ENCODE measurements around the gene RNH1. TPM values are rescaled to one million over a fixed set of nuclear protein-coding genes. Genes with fewer than 3 reads are reported as not detected.

Gene RNH1
- total RNA-seq, 4 donors from 2014 or later = 151 to 309 (median 198) TPM

- intact Hi-C loops (cut with DNase I; ENCODE audit: low total_unique reads) (no loop called here), in situ Hi-C loops (cut with MboI; ENCODE audit: low pct_ligation_motif_present in 1 of 4, low pct_unique_long_range_greater_than_20kb in 1 of 4, low sequenced_read_pairs in 3 of 4) (no loop called here)
- TF ChIP-seq CTCF (IDR thresholded peaks at IDR 0.05) = no peak
- no peak for TF ChIP-seq EP300 (IDR thresholded peaks at IDR 0.05; ENCODE audit: low read depth)
- TF ChIP-seq POLR2A (IDR thresholded peaks at IDR 0.05) = no peak
- no peak for TF ChIP-seq POLR2AphosphoS5 (IDR thresholded peaks at IDR 0.05)
- WGBS, 2 donors (ENCODE audit: low coverage in 1 of 2) = 52 to 100% methylated on average over 1 to 11 of the region's 11 CpGs
- H3K4me1 ChIP-seq = peaks cover 14 to 26% (median 17%) of the 10 kb centered on the region in 4 donors
- DNase-seq = no peak
- H3K27ac ChIP-seq = no peak overlapping the region
- no peaks in the 10 kb centered on the region for H3K36me3 ChIP-seq
- H3K9me3 ChIP-seq = no peaks in the 10 kb centered on the region
- no peak overlapping the region for H3K4me3 ChIP-seq
- H3K27me3 ChIP-seq = peaks cover 56% of the 10 kb centered on the region
Measured at GRCh38 chr11:553988-554340, 46.9 kb upstream of the RNH1 start.

- Histone ChIP-seq H3K36me3 (no peaks in the 10 kb centered on the region), H3K4me3 (no peak overlapping the region), H3K27me3 (peaks cover 56% of the 10 kb centered on the region), H3K9me3 (no peaks in the 10 kb centered on the region), H3K4me1 (peaks cover 14 to 26% (median 17%) of the 10 kb centered on the region in 4 donors), H3K27ac (no peak overlapping the region)
- 83% methylated on average over 5 to 27 of the region's 27 CpGs for WGBS, 2 donors (ENCODE audit: low coverage in 1 of 2)
- in situ Hi-C loops (cut with MboI; ENCODE audit: low pct_ligation_motif_present in 1 of 4, low pct_unique_long_range_greater_than_20kb in 1 of 4, low sequenced_read_pairs in 3 of 4) = no loop called here
- TF ChIP-seq POLR2A (IDR thresholded peaks at IDR 0.05) (no peak), POLR2AphosphoS5 (IDR thresholded peaks at IDR 0.05) (no peak), EP300 (IDR thresholded peaks at IDR 0.05; ENCODE audit: low read depth) (no peak)
- intact Hi-C loops (cut with DNase I; ENCODE audit: low total_unique reads) = no loop called here
- DNase-seq = no peak
Measured at GRCh38 chr11:553083-553987, 46.3 kb upstream of the RNH1 start.

- 82% methylated on average over 9 of the region's 12 CpGs; no CpG with 5 or more reads in 1 of the 2 donors for WGBS, 2 donors (ENCODE audit: low coverage in 1 of 2)
- in situ Hi-C loops (cut with MboI; ENCODE audit: low pct_ligation_motif_present in 1 of 4, low pct_unique_long_range_greater_than_20kb in 1 of 4, low sequenced_read_pairs in 3 of 4) (no loop called here), intact Hi-C loops (cut with DNase I; ENCODE audit: low total_unique reads) (no loop called here)
- Histone ChIP-seq H3K36me3 (no peaks in the 10 kb centered on the region), H3K9me3 (no peaks in the 10 kb centered on the region), H3K4me1 (peaks cover 14 to 26% (median 17%) of the 10 kb centered on the region in 4 donors), H3K27me3 (peaks cover 41% of the 10 kb centered on the region), H3K27ac (no peak overlapping the region), H3K4me3 (no peak overlapping the region)
- TF ChIP-seq POLR2A (IDR thresholded peaks at IDR 0.05) (no peak), EP300 (IDR thresholded peaks at IDR 0.05; ENCODE audit: low read depth) (no peak), CTCF (IDR thresholded peaks at IDR 0.05) (no peak), POLR2AphosphoS5 (IDR thresholded peaks at IDR 0.05) (no peak)
- no peak for DNase-seq
Measured at GRCh38 chr11:551596-551995, 44.6 kb upstream of the RNH1 start.

DNA sequence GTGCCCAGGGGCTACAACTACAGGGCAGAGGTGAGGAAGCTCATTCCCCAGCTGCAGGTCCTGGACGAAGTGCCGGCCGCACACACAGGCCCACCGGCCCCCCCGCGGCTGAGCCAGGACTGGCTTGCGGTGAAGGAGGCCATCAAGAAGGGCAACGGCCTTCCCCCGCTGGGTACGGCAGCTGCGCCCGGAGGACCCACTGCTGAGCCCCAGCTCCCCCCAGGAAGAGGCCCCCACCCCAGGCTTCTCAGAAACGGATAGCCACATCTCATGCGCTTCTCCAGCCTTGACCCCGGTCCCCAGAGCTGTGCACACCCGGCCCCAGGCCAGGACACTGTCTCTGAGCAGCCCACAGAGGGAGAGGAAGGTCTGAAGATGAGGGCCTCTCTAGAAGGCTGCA, 44.1 kb upstream of the RNH1 start:
- intact Hi-C loops (cut with DNase I; ENCODE audit: low total_unique reads) (no loop called here), in situ Hi-C loops (cut with MboI; ENCODE audit: low pct_ligation_motif_present in 1 of 4, low pct_unique_long_range_greater_than_20kb in 1 of 4, low sequenced_read_pairs in 3 of 4) (no loop called here)
- Histone ChIP-seq H3K27me3 (peaks cover 37% of the 10 kb centered on the region), H3K4me1 (peaks cover 14 to 21% (median 17%) of the 10 kb centered on the region in 4 donors), H3K9me3 (no peaks in the 10 kb centered on the region), H3K27ac (no peak overlapping the region), H3K36me3 (no peaks in the 10 kb centered on the region), H3K4me3 (no peak overlapping the region)
- WGBS, 2 donors (ENCODE audit: low coverage in 1 of 2) = 63% methylated on average over 6 of the region's 16 CpGs; no CpG with 5 or more reads in 1 of the 2 donors
- no peak for TF ChIP-seq POLR2AphosphoS5 (IDR thresholded peaks at IDR 0.05)
- no peak for DNase-seq

GRCh38 chr11:550746-551085, 43.7 kb upstream of the RNH1 start:
- no peak for DNase-seq
- Histone ChIP-seq H3K36me3 (no peaks in the 10 kb centered on the region), H3K4me3 (no peak overlapping the region), H3K27ac (no peak overlapping the region), H3K9me3 (no peaks in the 10 kb centered on the region), H3K4me1 (peaks cover 13 to 17% (median 16%) of the 10 kb centered on the region in 4 donors), H3K27me3 (peaks cover 32% of the 10 kb centered on the region)
- no peak for TF ChIP-seq EP300 (IDR thresholded peaks at IDR 0.05; ENCODE audit: low read depth)
- no peak for TF ChIP-seq POLR2AphosphoS5 (IDR thresholded peaks at IDR 0.05)
- TF ChIP-seq CTCF (IDR thresholded peaks at IDR 0.05) = no peak
- no peak for TF ChIP-seq POLR2A (IDR thresholded peaks at IDR 0.05)
- WGBS, 2 donors (ENCODE audit: low coverage in 1 of 2) = 90% methylated on average over 4 of the region's 5 CpGs; no CpG with 5 or more reads in 1 of the 2 donors
- in situ Hi-C loops (cut with MboI; ENCODE audit: low pct_ligation_motif_present in 1 of 4, low pct_unique_long_range_greater_than_20kb in 1 of 4, low sequenced_read_pairs in 3 of 4) (no loop called here), intact Hi-C loops (cut with DNase I; ENCODE audit: low total_unique reads) (no loop called here)
